ENCODE measurements around the gene PDZD2. TPM values are rescaled to one million over a fixed set of nuclear protein-coding genes. Genes with fewer than 3 reads are reported as not detected.
A peak's percentile ranks its signal among the peaks of the same experiment; 100 is the strongest.
"Not testable (repeated sequence)": the region's sequence is repeated elsewhere in the genome, so short reads cannot be mapped to it uniquely, and the experiment has no call there.

The PDZD2 gene
- total RNA-seq, 1 donor from 2014 or later, result 7.8 TPM

- no peak for DNase-seq (ENCODE audit: low spot score)
These were observed 365.5 kb downstream of the PDZD2 start for GRCh38 chr5:32004404-32004803.

- DNase-seq (ENCODE audit: low spot score), result no peak
These were observed 369.8 kb downstream of the PDZD2 start for GRCh38 chr5:32008746-32009145.

- no peak for DNase-seq (ENCODE audit: low spot score)
These were observed 374.7 kb downstream of the PDZD2 start for GRCh38 chr5:32013658-32014057.

- DNase-seq (ENCODE audit: low spot score), result no peak
These were observed 375.3 kb downstream of the PDZD2 start for GRCh38 chr5:32014096-32014745.

- not testable (repeated sequence) for DNase-seq (ENCODE audit: low spot score)
These were observed 376.3 kb downstream of the PDZD2 start for GRCh38 chr5:32015262-32015661.

GRCh38 chr5:32017692-32018367 is 378.9 kb downstream of the PDZD2 start:
- DNase-seq (ENCODE audit: low spot score), result no peak

- DNase-seq (ENCODE audit: low spot score), result no peak
These were observed 379.8 kb downstream of the PDZD2 start for GRCh38 chr5:32018476-32019436.

GRCh38 chr5:32020271-32020670 is 381.3 kb downstream of the PDZD2 start:
- DNase-seq (ENCODE audit: low spot score), result no peak

- no peak for DNase-seq (ENCODE audit: low spot score)
These were observed 382.0 kb downstream of the PDZD2 start for GRCh38 chr5:32020946-32021345.

- no peak for DNase-seq (ENCODE audit: low spot score)
These were observed 382.8 kb downstream of the PDZD2 start for GRCh38 chr5:32021771-32022170.

GRCh38 chr5:32022638-32023037 is 383.7 kb downstream of the PDZD2 start:
- no peak for DNase-seq (ENCODE audit: low spot score)

GRCh38 chr5:32023816-32024215 is 384.9 kb downstream of the PDZD2 start:
- no peak for DNase-seq (ENCODE audit: low spot score)

- no peak for DNase-seq (ENCODE audit: low spot score)
These were observed 385.8 kb downstream of the PDZD2 start for GRCh38 chr5:32024751-32025150.

GRCh38 chr5:32027093-32027716 is 388.3 kb downstream of the PDZD2 start:
- no peak for DNase-seq (ENCODE audit: low spot score)

- DNase-seq (ENCODE audit: low spot score), result peak; percentile 70
These were observed 389.0 kb downstream of the PDZD2 start for GRCh38 chr5:32027717-32028458.

- DNase-seq (ENCODE audit: low spot score), result no peak
These were observed 390.3 kb downstream of the PDZD2 start for GRCh38 chr5:32029261-32029660.

GRCh38 chr5:32029781-32030180 is 390.9 kb downstream of the PDZD2 start:
- no peak for DNase-seq (ENCODE audit: low spot score)

GRCh38 chr5:32030222-32030621 is 391.3 kb downstream of the PDZD2 start:
- DNase-seq (ENCODE audit: low spot score), result no peak

GRCh38 chr5:32030686-32031085 is 391.8 kb downstream of the PDZD2 start:
- no peak for DNase-seq (ENCODE audit: low spot score)

- DNase-seq (ENCODE audit: low spot score), result no peak
These were observed 392.2 kb downstream of the PDZD2 start for GRCh38 chr5:32031089-32031488.

- no peak for DNase-seq (ENCODE audit: low spot score)
These were observed 399.6 kb downstream of the PDZD2 start for GRCh38 chr5:32038523-32038922.

Measured in ureter (tissue), 1 donor.